ENCODE data around the gene RPTOR.

GRCh38 chr17:80677214-80677756 is 132.6 kb downstream of the RPTOR start:
- TF ChIP-seq EZH2 (IDR thresholded peaks at IDR 0.05; ENCODE audit: low read length, unreplicated experiment) (no peak), CTCF (conservative IDR thresholded peaks at IDR 0.05; ENCODE audit: low read depth, low read length) (no peak), EZH2phosphoT487 (IDR thresholded peaks at IDR 0.05; ENCODE audit: borderline replicate concordance, low read length) (no peak)
